HepG2 (cell line): ENCODE results near the gene TNFSF13. TPM values are rescaled to one million over a fixed set of nuclear protein-coding genes. Genes with fewer than 3 reads are reported as not detected.

ENCODE experiments used
- ATAC-seq: fragments of 200-7000 bp; cut with Tn5 transposase; 3 replicates; pipeline ENCODE4 v1.9.1; 2020; ENCODE audit warnings: mild to moderate bottlenecking, moderate library complexity
- BruUV-seq: library from RNA; stranded (reverse); fragments of 400-500 nt; replicated peaks from 2 replicates; lab custom pipeline; 2021; lab: Mats Ljungman, UMichigan
- CTCF ChIA-PET: fragments of 300-600 bp; formaldehyde crosslinking; extraction: SDS; loops from one replicate; lab custom pipeline; 2021; ENCODE audit warnings: low total read pairs, inconsistent platforms, low intra/inter-chr PET ratio; lab: Yijun Ruan, JAX
- POLR2A ChIA-PET: fragments of 350-600 bp; sonication (Branson Sonifier 250); formaldehyde crosslinking; loops from one replicate; lab custom pipeline; 2020; ENCODE audit warnings: antibody characterized with exemption, inconsistent platforms; lab: Yijun Ruan, JAX
- DNase-seq: peaks from one replicate; pipeline ENCODE4 v3.0.0-alpha.2; 2015; ENCODE audit warnings: low spot score
- FAIRE-seq: peaks from 3 replicates; lab custom pipeline; 2011; peaks lifted over from hg19 to GRCh38; lab: Jason Lieb, UNC
- H2AFZ ChIP-seq: one replicate; pipeline ENCODE4 v1.6.1; 2011; ENCODE audit warnings: low read length, inconsistent platforms
- H3K27ac ChIP-seq: fragments of 300-600 bp; 3 replicates; pipeline ENCODE4 v1.8.0; 2011; ENCODE audit warnings: mixed run types, mild to moderate bottlenecking, mixed read lengths, low read length, inconsistent platforms; ENCODE audit not compliant: insufficient read depth; ENCODE audit errors: extremely low read length
- H3K27me3 ChIP-seq, 2 experiments: fragments of 200-600 bp in 1 of 2; 2 replicates in 1 of 2; 3 replicates in 1 of 2; pipeline versions ENCODE4 v1.6.0 to v1.8.0; 2011; ENCODE audit warnings: low read length in 2 of 2, mild to moderate bottlenecking in 2 of 2, moderate library complexity in 2 of 2, inconsistent platforms in 1 of 2; ENCODE audit not compliant: insufficient read depth in 2 of 2, control insufficient read depth in 1 of 2
- H3K36me3 ChIP-seq, 2 experiments: fragments of 200-600 bp in 1 of 2; replicated peaks in 1 of 2; 2 replicates in 1 of 2; 3 replicates in 1 of 2; pipeline versions ENCODE4 v1.5.1 to v1.8.0; 2011; ENCODE audit warnings: low read length in 2 of 2, inconsistent platforms in 1 of 2; ENCODE audit not compliant: insufficient read depth in 2 of 2, control insufficient read depth in 1 of 2
- H3K4me1 ChIP-seq: 2 replicates; pipeline ENCODE4 v1.5.1; 2012; ENCODE audit warnings: low read length, inconsistent platforms; ENCODE audit not compliant: insufficient read depth
- H3K4me2 ChIP-seq: 2 replicates; pipeline ENCODE4 v1.6.0; 2011; ENCODE audit warnings: low read depth, low read length, inconsistent platforms
- H3K4me3 ChIP-seq, 3 experiments: fragments of 200-600 bp in 1 of 3; sonication (generic), shearing (Covaris generic) in 1 of 3; replicated peaks in 1 of 3; 2 replicates each; pipeline ENCODE4 v1.5.1; 2011 to 2016; ENCODE audit warnings: low read length in 3 of 3, inconsistent platforms in 2 of 3, low read depth in 2 of 3, mild to moderate bottlenecking in 2 of 3, control low read depth in 1 of 3, mixed read lengths in 1 of 3; ENCODE audit not compliant: insufficient read depth in 1 of 3
- H3K79me2 ChIP-seq: one replicate; pipeline ENCODE4 v1.6.1; 2011; ENCODE audit warnings: low read length, inconsistent platforms; ENCODE audit not compliant: insufficient read depth
- H3K9ac ChIP-seq: 2 replicates; pipeline ENCODE4 v1.6.0; 2011; ENCODE audit warnings: mild to moderate bottlenecking, low read depth, low read length, inconsistent platforms; ENCODE audit not compliant: insufficient read depth
- H3K9me3 ChIP-seq: 2 replicates; pipeline ENCODE4 v1.5.1; 2012; ENCODE audit warnings: mild to moderate bottlenecking, low read length
- H4K20me1 ChIP-seq: 2 replicates; pipeline ENCODE4 v1.6.0; 2011; ENCODE audit warnings: inconsistent platforms, mild to moderate bottlenecking, low read length, moderate library complexity; ENCODE audit not compliant: insufficient read depth
- ASH2L ChIP-seq: fragments of 300-600, 200-600 bp; sonication (generic); IDR thresholded peaks from 2 replicates; pipeline ENCODE4 v1.7.0; 2017; ENCODE audit warnings: low read depth, mild to moderate bottlenecking, moderate library complexity, mixed read lengths, low read length; ENCODE audit not compliant: insufficient read length
- IKZF1 ChIP-seq: fragments of 450-650 bp; IDR thresholded peaks from 2 replicates; pipeline ENCODE4 v1.7.1; 2016
- POLR2AphosphoS5 ChIP-seq: IDR thresholded peaks from 2 replicates; pipeline ENCODE4 v1.6.1; 2012; ENCODE audit warnings: low read depth, low read length
- POLR2G ChIP-seq: fragments of 200-400 bp; formaldehyde crosslinking; IDR thresholded peaks from 2 replicates; pipeline ENCODE4 v1.6.1; 2018; ENCODE audit warnings: mild to moderate bottlenecking, low read depth, low read length, moderate library complexity
- SMARCC2 ChIP-seq: fragments of 450-650 bp; IDR thresholded peaks from 2 replicates; pipeline ENCODE4 v1.6.1; 2017; ENCODE audit warnings: antibody characterized with exemption, mild to moderate bottlenecking
- SYNCRIP ChIP-seq: fragments of 200-400 bp; formaldehyde crosslinking; IDR thresholded peaks from 2 replicates; pipeline ENCODE4 v1.6.1; 2018; ENCODE audit warnings: mild to moderate bottlenecking, low read depth, low read length; ENCODE audit not compliant: insufficient read depth
- TBP ChIP-seq: sonication (generic); formaldehyde crosslinking; IDR thresholded peaks from 2 replicates; pipeline ENCODE4 v1.5.0; 2020; ENCODE audit warnings: missing genetic modification reagents
- ZFP62 ChIP-seq: sonication (generic); formaldehyde crosslinking; IDR thresholded peaks from 2 replicates; pipeline ENCODE4 v1.4.0; 2020; ENCODE audit warnings: missing genetic modification reagents
- ZNF572 ChIP-seq: sonication (generic); formaldehyde crosslinking; IDR thresholded peaks from 2 replicates; pipeline ENCODE4 v1.5.1; 2020; ENCODE audit warnings: mild to moderate bottlenecking, missing genetic modification reagents
- ZNF577 ChIP-seq: sonication (generic); formaldehyde crosslinking; IDR thresholded peaks from 2 replicates; pipeline ENCODE4 v1.4.0; 2020; ENCODE audit warnings: mild to moderate bottlenecking, low read depth, missing genetic modification reagents, borderline replicate concordance
- ZNF598 ChIP-seq: sonication (generic); formaldehyde crosslinking; IDR thresholded peaks from 2 replicates; pipeline ENCODE4 v1.5.1; 2020; ENCODE audit warnings: mild to moderate bottlenecking, missing genetic modification reagents, borderline replicate concordance
- WGBS: methylation state at CpG from one replicate; pipeline ENCODE4 v1.1.6; 2017; ENCODE audit warnings: low lambda C conversion rate; 5-methylcytosine and 5-hydroxymethylcytosine counted together
- in situ Hi-C: cut with HindIII; loops from 2 replicates; pipeline ENCODE4 v1.10.0; 2017; ENCODE audit warnings: low pct_unique_long_range_greater_than_20kb; ENCODE audit not compliant: extremely low pct_ligation_motif_present
- intact Hi-C: fragments of 100-400 bp; cut with micrococcal nuclease; formaldehyde crosslinking; loops from one replicate; pipeline ENCODE4 v1.10.0; 2022; ENCODE audit not compliant: unreplicated experiment
- polyA plus RNA-seq, 8 experiments: library from polyadenylated mRNA; depleted of rRNA in 3 of 8; stranded (reverse) in 7 of 8; unstranded in 1 of 8; fragments of >200 nt; fragmentation: Illumina TruSeq in 4 of 8; extraction: Trizol in 4 of 8; gene quantifications; 2 replicates each; pipeline versions ENCODE4 v1.2.1 to v1.2.3, GENCODE V29; 2011 to 2016; ENCODE audit warnings: low read depth in 4 of 8, missing spikeins in 1 of 8, mixed read lengths in 1 of 8; ENCODE audit not compliant: insufficient read depth in 1 of 8
- total RNA-seq, 5 experiments: library from RNA; depleted of rRNA; stranded (reverse); fragments of >200 nt; fragmentation: Illumina TruSeq; extraction: Trizol; gene quantifications; 2 replicates each; pipeline ENCODE4 v1.2.3, GENCODE V29; 2016; ENCODE audit warnings: low read depth in 1 of 5
- TF ChIP-seq, protein P1 (sequence below): sonication (generic); formaldehyde crosslinking; IDR thresholded peaks from 2 replicates; pipeline ENCODE4 v1.8.1; 2023; ENCODE audit warnings: mild to moderate bottlenecking, moderate library complexity, missing genetic modification reagents
- TF ChIP-seq, protein P2 (sequence below): sonication (generic); formaldehyde crosslinking; IDR thresholded peaks from 2 replicates; pipeline ENCODE4 v1.4.0; 2020; ENCODE audit warnings: mild to moderate bottlenecking, missing genetic modification reagents

The TNFSF13 gene
- total and polyA plus RNA-seq, 2 of the 13 experiments (the other 11 are each of a cell fraction or from before 2014, with no cell fraction given): 2.5 to 3.3 TPM

DNA sequence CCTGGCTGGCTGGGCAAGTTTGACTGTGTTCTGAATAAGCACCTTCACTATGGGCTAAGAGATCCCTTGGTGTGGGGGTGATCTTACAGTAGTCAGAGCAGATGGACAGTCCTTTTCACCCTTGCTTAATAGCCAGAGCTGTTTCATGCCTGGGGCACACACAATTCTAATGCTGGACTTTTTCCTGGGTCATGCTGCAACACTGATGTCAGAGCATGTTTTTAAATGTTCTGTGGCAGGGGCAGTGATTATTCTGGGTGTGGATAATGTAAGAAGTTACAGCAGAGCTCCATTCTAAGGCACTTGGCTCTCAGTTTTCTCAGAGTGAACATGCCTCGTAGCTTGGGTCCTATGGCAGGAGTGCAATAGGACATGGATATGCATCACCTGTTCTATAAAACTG, 16.9 kb downstream of the TNFSF13 start:
- Histone ChIP-seq H3K9me3 (no peaks in the 10 kb centered on the region), H3K4me1 (peaks cover 78% of the 10 kb centered on the region), H2AFZ (no peak overlapping the region), H3K27me3 (no peaks in the 10 kb centered on the region; a peak in 1 of 5 replicates), H4K20me1 (peaks cover 59% of the 10 kb centered on the region), H3K36me3 (peaks cover 12 to 61% of the 10 kb centered on the region in 2 experiments), H3K9ac (peak overlapping the region; percentile 99; the same call in 1 of the 2 replicates), H3K4me2 (peak overlapping the region; percentile 84), H3K4me3 (peak overlapping the region in 1 of 3 experiments; percentile 3; a peak in 1 of 6 replicates), H3K27ac (peak overlapping the region; percentile 7), H3K79me2 (peaks cover 50% of the 10 kb centered on the region)
- intact Hi-C loops: no loop called here
- DNase-seq: no peak
- WGBS: 100% methylated on average over 1 of the region's 1 CpG
- ChIA-PET CTCF (no interaction called here), POLR2A (interaction anchor here (0.7 to 3.3 kb wide), 4 partner anchors 9 to 263 kb away, joined by 3 to 51 read pairs (median 10); partner anchors contain the start of genes MPDU1, SHBG, TP53 and WRAP53)
- no peak for ATAC-seq
- TF ChIP-seq ZNF577 (CRISPR knock-in tag): no peak
- no peak for TF ChIP-seq TBP (CRISPR knock-in tag)
- peak; percentile 4 for TF ChIP-seq ASH2L
- no peak for TF ChIP-seq IKZF1
- TF ChIP-seq SMARCC2: no peak
- TF ChIP-seq, protein P1, sequence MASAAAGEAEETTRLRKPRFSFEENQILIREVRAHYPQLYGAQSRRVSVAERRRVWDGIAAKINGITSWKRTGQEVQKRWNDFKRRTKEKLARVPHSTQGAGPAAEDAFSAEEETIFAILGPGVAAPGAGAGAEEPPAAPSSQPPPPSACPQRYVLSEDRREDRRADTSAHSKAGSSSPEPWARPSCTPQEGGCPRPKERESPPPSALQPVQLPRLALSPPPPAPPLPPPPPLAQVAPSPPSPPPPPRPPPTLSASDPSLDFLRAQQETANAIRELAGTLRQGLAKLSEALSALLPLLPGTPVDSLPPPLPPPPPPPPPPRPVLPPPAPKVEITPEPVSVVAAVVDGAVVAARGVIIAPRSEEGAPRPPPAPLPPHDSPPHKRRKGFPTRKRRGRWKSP (CRISPR knock-in tag): no peak
- TF ChIP-seq ZFP62 (CRISPR knock-in tag): no peak
- TF ChIP-seq POLR2AphosphoS5: peak; percentile 2
- no peak for TF ChIP-seq ZNF598
- TF ChIP-seq SYNCRIP: no peak
- TF ChIP-seq, protein P2, sequence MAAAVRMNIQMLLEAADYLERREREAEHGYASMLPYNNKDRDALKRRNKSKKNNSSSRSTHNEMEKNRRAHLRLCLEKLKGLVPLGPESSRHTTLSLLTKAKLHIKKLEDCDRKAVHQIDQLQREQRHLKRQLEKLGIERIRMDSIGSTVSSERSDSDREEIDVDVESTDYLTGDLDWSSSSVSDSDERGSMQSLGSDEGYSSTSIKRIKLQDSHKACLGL: 0 out of 2 replicates have a peak, but pooled peaks have one; percentile 43
- TF ChIP-seq ZNF572 (CRISPR knock-in tag): no peak
- peak; percentile 24; the same call in 1 of the 2 replicates for TF ChIP-seq POLR2G
- BruUV-seq: no TSS peak
- no peak for FAIRE-seq
- in situ Hi-C loops: loop anchor here (10.0 kb wide), 1 partner anchor 269 kb away; no protein-coding TSS in a partner anchor
